ENCODE measurements around the gene ARHGEF7. TPM values are rescaled to one million over a fixed set of nuclear protein-coding genes. Genes with fewer than 3 reads are reported as not detected.

The ARHGEF7 gene
- total RNA-seq, 2 donors from 2014 or later = 117 to 152 TPM

GRCh38 chr13:111209613-111210012 lies 94.5 kb downstream of the ARHGEF7 start:
- ATAC-seq (ENCODE audit: insufficient number of reproducible peaks, low FRiP score, low read depth) (no peak), DNase-seq (ENCODE audit: low spot score) (no peak)
- no peak for TF ChIP-seq CTCF (IDR thresholded peaks at IDR 0.05)
- peaks cover 33 to 91% of the 10 kb centered on the region in 2 donors for H3K4me1 ChIP-seq (ENCODE audit: control insufficient read depth in 1 of 2, low read depth in 2 of 2)
- no peaks in the 10 kb centered on the region for H3K36me3 ChIP-seq
- H3K27me3 ChIP-seq (replicated peaks; ENCODE audit: insufficient read depth) = no peaks in the 10 kb centered on the region
- H3K9me3 ChIP-seq = no peaks in the 10 kb centered on the region
- H3K27ac ChIP-seq = peak overlapping the region; percentile 47 to 68
- peak overlapping the region; percentile 45 for H3K4me3 ChIP-seq

DNA sequence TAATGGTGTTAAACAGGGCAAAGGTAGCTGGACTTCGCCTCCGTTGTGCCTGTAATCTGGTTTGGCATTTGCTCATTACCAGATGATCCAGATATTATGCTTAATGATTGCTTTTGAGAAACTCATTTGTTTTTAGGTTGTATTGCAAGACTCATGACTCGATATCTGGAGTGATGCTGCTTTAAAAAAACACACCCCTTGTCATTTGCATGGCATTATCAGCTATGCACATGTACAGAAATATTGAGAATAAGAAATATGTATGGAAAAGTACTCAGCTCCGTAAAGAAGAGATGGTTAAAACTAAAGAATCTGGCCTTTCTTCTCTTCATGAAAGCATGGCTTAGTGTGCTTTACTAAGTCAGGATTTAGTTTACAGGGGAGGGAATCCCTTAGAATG lies 95.0 kb downstream of the ARHGEF7 start:
- no peaks in the 10 kb centered on the region for H3K9me3 ChIP-seq
- H3K4me3 ChIP-seq = peak overlapping the region; percentile 45
- no peak for TF ChIP-seq CTCF (IDR thresholded peaks at IDR 0.05)
- H3K27ac ChIP-seq = peak overlapping the region; percentile 47 to 68
- H3K36me3 ChIP-seq = no peaks in the 10 kb centered on the region
- no peak for ATAC-seq (ENCODE audit: insufficient number of reproducible peaks, low FRiP score, low read depth)
- no peaks in the 10 kb centered on the region for H3K27me3 ChIP-seq (replicated peaks; ENCODE audit: insufficient read depth)
- peaks cover 33 to 92% of the 10 kb centered on the region in 2 donors for H3K4me1 ChIP-seq (ENCODE audit: control insufficient read depth in 1 of 2, low read depth in 2 of 2)
- no peak for DNase-seq (ENCODE audit: low spot score)

DNA sequence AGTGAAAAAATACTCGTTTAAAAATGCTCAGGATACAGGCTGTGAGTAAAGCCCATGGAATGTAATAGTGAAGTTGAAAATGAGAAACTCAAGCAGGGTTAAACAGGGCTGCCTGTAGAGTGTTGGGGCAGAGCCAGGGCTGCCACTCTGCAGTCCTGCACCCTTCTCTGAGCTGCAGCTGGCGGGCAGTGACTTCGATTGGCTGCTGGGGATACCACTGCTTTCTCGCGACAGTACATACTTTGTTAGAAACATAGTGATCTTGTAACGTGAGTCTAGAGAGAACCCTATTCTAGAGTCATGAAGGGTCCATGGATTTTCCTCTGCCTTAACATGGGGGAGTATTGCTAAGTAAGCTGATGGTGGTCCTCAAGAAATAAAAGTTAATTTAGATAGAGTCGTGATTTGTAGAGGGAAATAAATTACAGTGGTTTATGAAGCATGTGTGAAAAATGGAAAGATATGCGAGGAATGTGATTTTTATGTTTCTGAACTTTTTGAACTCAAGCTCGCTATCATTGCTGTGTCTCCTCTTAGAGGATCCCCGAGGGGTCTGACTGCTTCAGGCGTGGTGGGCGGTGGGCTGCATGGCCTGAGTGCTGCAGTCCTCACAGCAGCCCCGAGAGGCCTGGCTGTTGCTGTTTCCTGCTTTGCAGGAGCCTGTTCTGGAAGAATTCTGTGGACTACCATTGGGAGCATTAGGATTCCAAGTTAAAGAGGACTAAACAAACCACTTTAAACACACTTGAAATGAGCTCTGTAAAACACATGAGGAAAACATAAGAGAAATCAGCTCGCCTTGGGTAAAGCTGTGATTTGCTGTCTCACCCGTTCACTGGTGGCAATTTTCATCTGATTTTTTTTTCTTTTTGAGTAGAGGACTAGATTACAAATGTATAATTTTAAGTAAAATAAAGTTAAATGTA lies 95.7 kb downstream of the ARHGEF7 start:
- no peak for DNase-seq (ENCODE audit: low spot score)
- ATAC-seq (ENCODE audit: insufficient number of reproducible peaks, low FRiP score, low read depth) = peak; percentile 73
- no peaks in the 10 kb centered on the region for H3K36me3 ChIP-seq
- H3K27ac ChIP-seq = peak overlapping the region; percentile 47 to 68
- peaks cover 35 to 92% of the 10 kb centered on the region in 2 donors for H3K4me1 ChIP-seq (ENCODE audit: control insufficient read depth in 1 of 2, low read depth in 2 of 2)
- no peaks in the 10 kb centered on the region for H3K27me3 ChIP-seq (replicated peaks; ENCODE audit: insufficient read depth)
- TF ChIP-seq CTCF (IDR thresholded peaks at IDR 0.05) = no peak
- peak overlapping the region; percentile 45 for H3K4me3 ChIP-seq
- H3K9me3 ChIP-seq = no peaks in the 10 kb centered on the region

- Histone ChIP-seq H3K4me3 (peak overlapping the region; percentile 9), H3K9me3 (no peaks in the 10 kb centered on the region), H3K27me3 (replicated peaks; ENCODE audit: insufficient read depth) (no peaks in the 10 kb centered on the region), H3K4me1 (ENCODE audit: control insufficient read depth in 1 of 2, low read depth in 2 of 2) (peaks cover 44 to 97% of the 10 kb centered on the region in 2 donors), H3K27ac (peak overlapping the region; percentile 17 to 68), H3K36me3 (no peaks in the 10 kb centered on the region)
- TF ChIP-seq CTCF (IDR thresholded peaks at IDR 0.05) = no peak
- DNase-seq (ENCODE audit: low spot score) (no peak), ATAC-seq (ENCODE audit: insufficient number of reproducible peaks, low FRiP score, low read depth) (no peak)
Measured at GRCh38 chr13:111211789-111212516, 96.8 kb downstream of the ARHGEF7 start.

DNA sequence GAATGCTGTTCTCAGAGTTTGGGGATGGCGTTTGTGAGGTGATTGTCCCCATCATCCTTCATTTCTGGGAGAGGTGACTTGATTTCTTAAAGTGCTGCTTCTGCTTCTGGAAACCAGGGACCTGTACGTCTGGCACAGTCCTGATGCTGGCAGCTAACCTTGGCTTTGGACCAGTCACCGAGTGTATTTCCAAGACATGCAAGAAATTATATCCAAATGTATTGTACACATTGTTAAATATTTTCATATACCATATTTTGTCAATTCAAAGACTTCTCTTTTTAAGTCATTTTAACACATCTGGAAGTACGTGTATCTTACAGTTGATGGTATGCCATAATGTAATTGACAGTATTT lies 97.4 kb downstream of the ARHGEF7 start:
- no peak for DNase-seq (ENCODE audit: low spot score)
- no peak for ATAC-seq (ENCODE audit: insufficient number of reproducible peaks, low FRiP score, low read depth)
- no peak for TF ChIP-seq CTCF (IDR thresholded peaks at IDR 0.05)
- Histone ChIP-seq H3K4me3 (peak overlapping the region; percentile 9), H3K36me3 (no peaks in the 10 kb centered on the region), H3K27ac (peak overlapping the region; percentile 17 to 68), H3K9me3 (no peaks in the 10 kb centered on the region), H3K27me3 (replicated peaks; ENCODE audit: insufficient read depth) (no peaks in the 10 kb centered on the region), H3K4me1 (ENCODE audit: control insufficient read depth in 1 of 2, low read depth in 2 of 2) (peaks cover 49 to 97% of the 10 kb centered on the region in 2 donors)

Data from thoracic aorta (tissue), 2 donors.